ENCODE measurements around the gene C5orf63. TPM values are rescaled to one million over a fixed set of nuclear protein-coding genes. Genes with fewer than 3 reads are reported as not detected.
"Not testable (repeated sequence)": the region's sequence is repeated elsewhere in the genome, so short reads cannot be mapped to it uniquely, and the experiment has no call there.

Gene C5orf63
- 1 to 10 TPM; 2.1 to 3.6 (median 3.3) TPM for total RNA-seq

- in situ Hi-C loops (cut with MboI; ENCODE audit: low sequenced_read_pairs in 4 of 4): no loop called here
- H3K4me1 ChIP-seq: peaks cover 0 to 4% of the 10 kb centered on the region in 2 donors
Measured at GRCh38 chr5:127072861-127073846, at the start of gene C5orf63. Gene C5orf63, minus strand, starts transcription at chr5:127073502. Its CDS starts 14,507 bp downstream, at chr5:127058995.

GRCh38 chr5:127112347-127112864 is 39.1 kb upstream of the C5orf63 start:
- Histone ChIP-seq H3K27ac (no peak overlapping the region), H3K27me3 (no peaks in the 10 kb centered on the region), H3K9me3 (no peaks in the 10 kb centered on the region), H3K4me3 (no peak overlapping the region), H3K4me1 (no peaks in the 10 kb centered on the region), H3K36me3 (no peaks in the 10 kb centered on the region)
- TF ChIP-seq POLR2A (IDR thresholded peaks at IDR 0.05): no peak
- TF ChIP-seq CTCF (IDR thresholded peaks at IDR 0.05 in 4 of 5, conservative IDR thresholded peaks at IDR 0.05 in 1 of 5): no peak
- in situ Hi-C loops (cut with MboI; ENCODE audit: low sequenced_read_pairs in 4 of 4): no loop called here
- DNase-seq: no peak
- intact Hi-C loops (cut with DNase I; ENCODE audit: low total_unique reads): no loop called here
- ATAC-seq: no peak

More at GRCh38 chr5:127072861-127073846, at the start of gene C5orf63:
- ATAC-seq (peak; percentile 74 to 89), DNase-seq (peak; percentile 32 to 68)
- Histone ChIP-seq H3K27me3 (no peaks in the 10 kb centered on the region), H3K9me3 (no peaks in the 10 kb centered on the region), H3K4me3 (peak within 1 kb of the TSS; percentile 61 to 73 (median 68)), H3K27ac (peak within 1 kb of the TSS; percentile 60 to 81 (median 76)), H3K36me3 (no peaks in the 10 kb centered on the region)
- intact Hi-C loops (cut with DNase I; ENCODE audit: low total_unique reads): loop anchor here (2.0 kb wide), 1 partner anchor 42 kb away; the partner anchor contains the start of gene MARCHF3
- TF ChIP-seq POLR2A (IDR thresholded peaks at IDR 0.05): peak in 1 of 2 donors; percentile 33
- TF ChIP-seq CTCF (IDR thresholded peaks at IDR 0.05 in 4 of 5, conservative IDR thresholded peaks at IDR 0.05 in 1 of 5): peak in 3 of 5 experiments; percentile 29 to 54 (median 54)

DNA sequence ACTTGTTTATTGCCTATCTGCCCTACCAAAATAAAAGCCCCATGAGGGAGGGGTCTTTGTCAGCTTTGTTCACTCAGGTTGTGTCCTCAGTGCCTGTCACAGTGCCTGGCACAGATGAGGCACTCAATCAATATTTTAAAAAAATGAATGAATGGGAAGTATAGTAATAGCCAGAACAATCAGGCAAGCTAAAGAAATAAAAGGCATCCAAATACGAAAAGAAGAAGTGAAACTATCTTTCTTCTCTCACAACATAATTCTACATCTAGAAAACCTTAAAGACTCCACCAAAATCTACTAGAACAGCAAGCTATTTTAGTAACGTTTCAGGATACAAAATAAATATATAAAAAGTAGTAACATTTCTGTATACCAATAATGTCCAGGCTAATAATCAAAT is 37.8 kb upstream of the C5orf63 start:
- ATAC-seq (no peak), DNase-seq (no peak)
- no peak overlapping the region for H3K4me3 ChIP-seq
- no peaks in the 10 kb centered on the region for H3K27me3 ChIP-seq
- in situ Hi-C loops (cut with MboI; ENCODE audit: low sequenced_read_pairs in 4 of 4) (no loop called here), intact Hi-C loops (cut with DNase I; ENCODE audit: low total_unique reads) (no loop called here)
- H3K36me3 ChIP-seq: no peaks in the 10 kb centered on the region
- H3K9me3 ChIP-seq: no peaks in the 10 kb centered on the region
- no peak overlapping the region for H3K27ac ChIP-seq
- TF ChIP-seq CTCF (IDR thresholded peaks at IDR 0.05 in 4 of 5, conservative IDR thresholded peaks at IDR 0.05 in 1 of 5): no peak
- TF ChIP-seq POLR2A (IDR thresholded peaks at IDR 0.05): no peak
- no peaks in the 10 kb centered on the region for H3K4me1 ChIP-seq

DNA sequence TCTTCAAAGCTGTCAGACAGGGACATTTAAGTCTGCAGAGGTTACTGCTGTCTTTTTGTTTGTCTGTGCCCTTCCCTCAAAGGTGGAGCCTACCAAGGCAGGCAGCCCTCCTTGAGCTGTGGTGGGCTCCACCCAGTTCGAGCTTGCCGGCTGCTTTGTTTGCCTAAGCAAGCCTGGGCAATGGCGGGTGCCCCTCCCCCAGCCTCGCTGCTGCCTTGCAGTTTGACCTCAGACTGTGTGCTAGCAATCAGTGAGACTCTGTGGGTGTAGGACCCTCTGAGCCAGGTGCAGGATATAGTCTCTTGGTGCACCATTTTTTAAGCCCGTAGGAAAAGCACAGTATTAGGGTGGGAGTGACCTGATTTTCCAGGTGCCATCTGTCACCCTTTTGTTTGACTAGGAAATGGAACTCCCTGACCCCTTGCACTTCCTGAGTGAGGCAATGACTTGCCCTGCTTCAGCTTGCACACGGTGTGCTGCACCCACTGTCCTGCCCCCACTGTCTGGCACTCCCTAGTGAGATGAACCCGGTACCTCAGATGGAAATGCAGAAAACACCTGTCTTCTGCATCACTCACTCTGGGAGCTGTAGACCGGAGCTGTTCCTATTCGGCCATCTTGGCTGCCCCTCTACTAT is 35.4 kb upstream of the C5orf63 start:
- intact Hi-C loops (cut with DNase I; ENCODE audit: low total_unique reads); H3K27ac ChIP-seq; ATAC-seq; H3K36me3 ChIP-seq; H3K27me3 ChIP-seq; H3K9me3 ChIP-seq; DNase-seq; in situ Hi-C loops (cut with MboI; ENCODE audit: low sequenced_read_pairs in 4 of 4); H3K4me1 ChIP-seq; H3K4me3 ChIP-seq: not testable (repeated sequence)

- no peak for ATAC-seq
Measured at GRCh38 chr5:127101935-127102334, 28.6 kb upstream of the C5orf63 start.

More at GRCh38 chr5:127101935-127102334, 28.6 kb upstream of the C5orf63 start:
- DNase-seq: no peak
- Histone ChIP-seq H3K9me3 (no peaks in the 10 kb centered on the region), H3K36me3 (no peaks in the 10 kb centered on the region), H3K27ac (no peak overlapping the region), H3K4me1 (no peaks in the 10 kb centered on the region), H3K27me3 (no peaks in the 10 kb centered on the region), H3K4me3 (no peak overlapping the region)
- in situ Hi-C loops (cut with MboI; ENCODE audit: low sequenced_read_pairs in 4 of 4) (no loop called here), intact Hi-C loops (cut with DNase I; ENCODE audit: low total_unique reads) (no loop called here)
- TF ChIP-seq POLR2A (IDR thresholded peaks at IDR 0.05) (no peak), CTCF (IDR thresholded peaks at IDR 0.05 in 4 of 5, conservative IDR thresholded peaks at IDR 0.05 in 1 of 5) (no peak)

Measured in gastrocnemius medialis (tissue), 4 donors.